Measurements from ENCODE around the gene WSCD2.

Gene WSCD2

DNA sequence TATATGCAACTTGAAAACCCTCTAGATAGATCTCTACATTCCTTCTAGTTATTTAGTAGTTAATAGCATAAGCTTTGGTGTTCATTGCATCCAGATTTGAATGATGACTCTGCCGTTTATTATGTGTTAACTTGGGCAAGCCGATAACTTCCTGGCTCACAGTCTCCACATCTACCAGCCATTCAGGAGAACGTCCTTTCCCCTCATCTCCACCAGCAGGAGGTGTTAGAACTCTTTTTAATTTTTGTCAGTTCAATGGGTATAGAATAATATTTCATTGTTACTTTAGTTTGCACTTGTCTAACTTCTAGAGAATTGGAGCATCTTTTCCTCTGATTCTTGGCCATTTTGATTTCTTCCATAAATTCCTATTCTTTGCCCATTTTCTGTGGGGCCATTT lies 30.0 kb upstream of the WSCD2 start:
- TF ChIP-seq, protein P1, sequence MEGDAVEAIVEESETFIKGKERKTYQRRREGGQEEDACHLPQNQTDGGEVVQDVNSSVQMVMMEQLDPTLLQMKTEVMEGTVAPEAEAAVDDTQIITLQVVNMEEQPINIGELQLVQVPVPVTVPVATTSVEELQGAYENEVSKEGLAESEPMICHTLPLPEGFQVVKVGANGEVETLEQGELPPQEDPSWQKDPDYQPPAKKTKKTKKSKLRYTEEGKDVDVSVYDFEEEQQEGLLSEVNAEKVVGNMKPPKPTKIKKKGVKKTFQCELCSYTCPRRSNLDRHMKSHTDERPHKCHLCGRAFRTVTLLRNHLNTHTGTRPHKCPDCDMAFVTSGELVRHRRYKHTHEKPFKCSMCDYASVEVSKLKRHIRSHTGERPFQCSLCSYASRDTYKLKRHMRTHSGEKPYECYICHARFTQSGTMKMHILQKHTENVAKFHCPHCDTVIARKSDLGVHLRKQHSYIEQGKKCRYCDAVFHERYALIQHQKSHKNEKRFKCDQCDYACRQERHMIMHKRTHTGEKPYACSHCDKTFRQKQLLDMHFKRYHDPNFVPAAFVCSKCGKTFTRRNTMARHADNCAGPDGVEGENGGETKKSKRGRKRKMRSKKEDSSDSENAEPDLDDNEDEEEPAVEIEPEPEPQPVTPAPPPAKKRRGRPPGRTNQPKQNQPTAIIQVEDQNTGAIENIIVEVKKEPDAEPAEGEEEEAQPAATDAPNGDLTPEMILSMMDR (IDR thresholded peaks at IDR 0.05; ENCODE audit: borderline replicate concordance, insufficient read depth, low read depth, low read length): peak; percentile 31; the same call in 1 of the 2 replicates

DNA sequence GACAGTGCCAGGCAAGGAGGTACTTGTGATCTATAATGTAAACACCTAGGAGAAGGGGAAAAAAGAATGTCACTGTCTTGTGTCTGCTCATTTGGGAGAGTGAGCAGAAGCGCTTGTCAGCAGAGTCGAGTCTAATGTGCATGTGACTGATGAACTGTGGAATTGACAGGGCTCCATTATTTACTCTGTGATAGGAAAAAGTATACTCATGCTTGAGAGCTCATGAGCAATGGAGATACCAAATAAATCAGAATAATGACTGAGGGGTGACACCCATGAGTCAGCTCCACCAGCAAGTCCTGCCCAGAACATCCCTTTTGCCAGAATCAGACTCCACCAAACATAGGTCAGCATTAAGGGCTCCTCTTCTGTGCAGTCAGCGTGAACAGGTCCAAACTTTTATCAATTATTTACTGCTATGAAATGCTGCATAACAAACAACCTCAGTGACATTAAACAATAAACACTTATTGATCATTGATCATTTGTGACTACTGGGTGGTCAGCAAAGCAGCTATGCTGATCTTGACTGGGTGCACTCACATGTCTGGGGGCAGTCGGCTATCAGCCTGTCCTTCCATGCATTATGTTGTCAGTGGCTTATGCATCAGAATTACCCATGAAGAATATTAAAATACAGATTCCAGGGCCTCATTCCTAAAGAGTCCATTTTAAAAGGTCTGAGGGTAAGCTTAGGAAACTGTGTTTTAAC lies 29.2 kb upstream of the WSCD2 start:
- no peak overlapping the region for H3K4me3 ChIP-seq (ENCODE audit: low read depth, low read length)
- TF ChIP-seq, protein P1 (IDR thresholded peaks at IDR 0.05; ENCODE audit: borderline replicate concordance, insufficient read depth, low read depth, low read length): no peak

More for the DNA sequence above, 30.0 kb upstream of the WSCD2 start:
- H3K4me3 ChIP-seq (ENCODE audit: low read depth, low read length): no peak overlapping the region

DNA sequence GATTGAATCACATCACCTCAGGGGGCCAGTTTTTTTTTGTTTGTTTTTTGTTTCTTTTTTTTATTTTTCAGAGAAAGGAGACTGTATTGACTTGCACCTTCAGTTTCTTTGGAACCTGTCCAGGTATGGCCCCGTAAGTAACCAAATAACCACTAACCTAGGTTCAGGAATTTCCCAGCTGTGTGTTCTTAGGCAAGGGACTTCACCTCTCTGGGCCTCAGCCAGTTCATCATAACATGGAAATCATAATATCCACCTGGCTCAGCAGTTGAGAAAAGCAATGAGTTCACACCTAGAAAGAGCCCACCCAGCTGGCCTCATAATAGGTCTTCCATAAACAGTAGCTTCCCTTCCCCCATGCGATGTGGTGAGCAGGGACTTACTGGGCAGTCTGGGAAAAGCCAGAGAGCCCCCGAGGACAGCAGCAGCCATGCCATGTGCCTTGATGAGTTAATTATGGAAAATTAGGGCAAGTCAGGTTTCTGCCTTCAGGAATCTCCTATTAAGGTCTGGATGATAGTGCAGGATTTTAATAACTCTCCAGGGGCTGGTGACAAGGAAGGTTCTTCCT lies 27.4 kb upstream of the WSCD2 start:
- TF ChIP-seq, protein P1 (IDR thresholded peaks at IDR 0.05; ENCODE audit: borderline replicate concordance, insufficient read depth, low read depth, low read length): no peak
- no peak overlapping the region for H3K4me3 ChIP-seq (ENCODE audit: low read depth, low read length)

DNA sequence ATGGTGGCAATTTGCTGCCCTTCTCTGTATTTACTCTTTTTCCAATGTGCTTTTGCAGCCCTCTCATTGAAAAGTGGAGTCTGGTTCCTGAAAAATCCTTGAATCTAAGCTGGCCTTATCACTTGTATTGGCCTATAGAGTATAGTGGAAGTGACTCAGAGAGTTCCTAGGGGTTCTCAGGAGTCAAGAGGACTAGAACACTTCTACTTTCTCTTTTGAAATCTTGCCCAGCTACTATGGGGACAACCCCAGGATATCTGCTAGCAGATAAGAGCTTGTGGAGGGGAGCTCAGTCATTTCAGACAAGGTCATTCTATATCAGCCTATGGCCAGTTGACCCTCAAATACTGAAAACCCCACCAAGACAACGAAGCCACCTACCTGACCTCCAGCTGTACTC lies 26.7 kb upstream of the WSCD2 start:
- no peak overlapping the region for H3K4me3 ChIP-seq (ENCODE audit: low read depth, low read length)
- TF ChIP-seq, protein P1 (IDR thresholded peaks at IDR 0.05; ENCODE audit: borderline replicate concordance, insufficient read depth, low read depth, low read length): no peak

DNA sequence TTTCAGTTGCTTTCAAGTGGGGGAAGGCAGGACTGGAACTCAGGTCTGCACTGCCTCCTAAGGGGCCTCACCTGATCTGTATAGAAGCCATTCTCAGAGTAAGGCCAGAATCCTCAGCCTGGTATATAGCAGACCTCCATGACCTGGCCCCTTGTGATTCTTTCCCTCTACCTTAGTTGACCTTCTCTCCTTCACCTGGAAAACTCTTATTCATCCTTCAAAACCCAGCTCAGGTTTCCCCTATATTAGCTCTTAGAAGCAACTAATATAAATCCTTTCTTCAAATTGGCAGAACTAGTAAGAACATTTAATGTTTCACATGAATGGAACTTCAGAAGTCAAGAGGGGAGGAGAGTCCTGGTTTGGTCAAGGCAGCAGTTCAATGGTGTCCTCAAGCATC lies 26.0 kb upstream of the WSCD2 start:
- TF ChIP-seq, protein P1 (IDR thresholded peaks at IDR 0.05; ENCODE audit: borderline replicate concordance, insufficient read depth, low read depth, low read length): no peak

DNA sequence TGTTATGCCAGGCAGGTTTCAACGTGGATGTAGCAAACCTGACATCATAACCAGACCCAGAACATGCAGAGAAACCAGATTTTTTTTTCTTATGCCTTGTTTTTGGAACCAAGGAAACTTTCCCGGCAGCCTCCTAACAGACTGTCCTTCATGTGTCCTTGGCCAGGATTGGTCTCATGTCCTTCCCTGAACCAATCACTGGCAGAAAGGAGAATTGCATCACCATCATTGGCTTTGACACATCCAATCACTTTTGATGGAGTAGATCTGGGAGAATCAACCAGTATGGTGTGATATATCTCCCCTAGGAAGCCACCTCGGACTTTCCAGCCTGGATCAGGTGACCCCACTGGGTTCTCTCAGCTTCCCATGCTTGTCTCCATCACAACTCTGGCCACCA lies 25.6 kb upstream of the WSCD2 start:
- TF ChIP-seq, protein P1 (IDR thresholded peaks at IDR 0.05; ENCODE audit: borderline replicate concordance, insufficient read depth, low read depth, low read length): no peak

More for the DNA sequence above, 26.0 kb upstream of the WSCD2 start:
- no peak overlapping the region for H3K4me3 ChIP-seq (ENCODE audit: low read depth, low read length)

DNA sequence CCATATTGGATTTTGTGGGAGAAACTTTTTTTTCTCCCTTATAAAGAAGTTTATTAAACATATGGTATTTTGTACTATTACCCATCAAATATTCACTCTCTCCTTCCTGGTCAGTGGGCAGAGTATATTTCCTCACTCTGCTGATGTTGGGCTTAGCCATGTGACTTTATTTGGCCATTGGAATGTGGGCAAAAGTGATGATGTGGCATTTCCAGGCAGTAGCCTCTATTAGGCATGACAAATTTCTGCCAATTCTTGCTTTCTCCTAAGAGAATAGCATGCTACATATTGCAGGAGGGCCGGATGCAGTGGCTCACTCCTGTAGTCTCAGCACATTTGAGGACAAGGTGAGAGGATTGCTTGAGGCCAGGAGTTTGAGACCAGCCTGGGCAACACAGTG lies 24.4 kb upstream of the WSCD2 start:
- H3K4me3 ChIP-seq (ENCODE audit: low read depth, low read length): no peak overlapping the region
- TF ChIP-seq, protein P1 (IDR thresholded peaks at IDR 0.05; ENCODE audit: borderline replicate concordance, insufficient read depth, low read depth, low read length): no peak

More for the DNA sequence above, 25.6 kb upstream of the WSCD2 start:
- H3K4me3 ChIP-seq (ENCODE audit: low read depth, low read length): no peak overlapping the region
